HepG2 (cell line): ENCODE measurements around the gene RPL23. TPM values are rescaled to one million over a fixed set of nuclear protein-coding genes. Genes with fewer than 3 reads are reported as not detected.

Experiments
- AKAP8 ChIP-seq: sonication (generic); formaldehyde crosslinking; IDR thresholded peaks from 2 replicates; pipeline ENCODE4 v1.5.1; 2020; ENCODE audit warnings: mild to moderate bottlenecking, missing genetic modification reagents
- EP300 ChIP-seq, 3 experiments: sonication (generic) in 1 of 3; formaldehyde crosslinking in 1 of 3; IDR thresholded peaks; 2 replicates each; pipeline versions ENCODE4 v1.5.1 to v1.6.1; 2011 to 2020; ENCODE audit warnings: low read depth in 2 of 3, low read length in 2 of 3, borderline replicate concordance in 1 of 3, improper control_type of control experiment in 1 of 3, mild to moderate bottlenecking in 1 of 3, missing genetic modification reagents in 1 of 3, moderate library complexity in 1 of 3
- HMGA1 ChIP-seq: sonication (generic); formaldehyde crosslinking; conservative IDR thresholded peaks from 2 replicates; pipeline ENCODE4 v1.4.0; 2020; ENCODE audit warnings: missing genetic modification reagents
- HNRNPH1 ChIP-seq: fragments of 200-400 bp; formaldehyde crosslinking; optimal IDR thresholded peaks from 2 replicates; pipeline ENCODE3; 2017; ENCODE audit warnings: mild to moderate bottlenecking, low read depth, low read length
- ZBTB1 ChIP-seq: sonication (generic); formaldehyde crosslinking; IDR thresholded peaks from 2 replicates; pipeline ENCODE4 v1.4.0; 2020; ENCODE audit warnings: missing genetic modification reagents, borderline replicate concordance
- ZNF639 ChIP-seq: conservative IDR thresholded peaks from 2 replicates; pipeline ENCODE4 v1.6.1; 2018; ENCODE audit warnings: missing genetic modification reagents
- ZNF83 ChIP-seq: sonication (generic); formaldehyde crosslinking; IDR thresholded peaks from 2 replicates; pipeline ENCODE4 v1.4.0; 2020; ENCODE audit warnings: missing genetic modification reagents, mild to moderate bottlenecking, borderline replicate concordance
- ZNF841 ChIP-seq: sonication (generic); formaldehyde crosslinking; IDR thresholded peaks from 2 replicates; pipeline ENCODE4 v1.8.1; 2023; ENCODE audit warnings: missing genetic modification reagents, borderline replicate concordance
- polyA plus RNA-seq, 8 experiments: library from polyadenylated mRNA; depleted of rRNA in 3 of 8; stranded (reverse) in 7 of 8; unstranded in 1 of 8; fragments of >200 nt; fragmentation: Illumina TruSeq in 4 of 8; extraction: Trizol in 4 of 8; gene quantifications; 2 replicates each; pipeline versions ENCODE4 v1.2.1 to v1.2.3, GENCODE V29; 2011 to 2016; ENCODE audit warnings: low read depth in 4 of 8, missing spikeins in 1 of 8, mixed read lengths in 1 of 8; ENCODE audit not compliant: insufficient read depth in 1 of 8
- total RNA-seq, 5 experiments: library from RNA; depleted of rRNA; stranded (reverse); fragments of >200 nt; fragmentation: Illumina TruSeq; extraction: Trizol; gene quantifications; 2 replicates each; pipeline ENCODE4 v1.2.3, GENCODE V29; 2016; ENCODE audit warnings: low read depth in 1 of 5
- TF ChIP-seq, protein P1 (sequence below): sonication (generic); formaldehyde crosslinking; IDR thresholded peaks from 2 replicates; pipeline ENCODE4 v1.5.1; 2020; ENCODE audit warnings: missing genetic modification reagents, mild to moderate bottlenecking, borderline replicate concordance
- TF ChIP-seq, protein P2 (sequence below), 2 experiments: fragments of 450-650 bp in 1 of 2; sonication (generic) in 1 of 2; formaldehyde crosslinking in 1 of 2; IDR thresholded peaks; 2 replicates each; pipeline versions ENCODE4 v1.6.1 to v1.8.0; 2016 to 2022; ENCODE audit warnings: antibody characterized with exemption in 1 of 2, mild to moderate bottlenecking in 1 of 2, missing genetic modification reagents in 1 of 2
- TF ChIP-seq, protein P3 (sequence below): fragments of 450-650 bp; IDR thresholded peaks from 2 replicates; pipeline ENCODE4 v1.6.1; 2016
- TF ChIP-seq, protein P4 (sequence below): sonication (generic); formaldehyde crosslinking; IDR thresholded peaks from 2 replicates; pipeline ENCODE4 v1.4.0; 2020; ENCODE audit warnings: mild to moderate bottlenecking, missing genetic modification reagents

RPL23 gene
- total and polyA plus RNA-seq, 2 of the 13 experiments (the other 11 are each of a cell fraction or from before 2014, with no cell fraction given) = 2,790 to 4,860 TPM

DNA sequence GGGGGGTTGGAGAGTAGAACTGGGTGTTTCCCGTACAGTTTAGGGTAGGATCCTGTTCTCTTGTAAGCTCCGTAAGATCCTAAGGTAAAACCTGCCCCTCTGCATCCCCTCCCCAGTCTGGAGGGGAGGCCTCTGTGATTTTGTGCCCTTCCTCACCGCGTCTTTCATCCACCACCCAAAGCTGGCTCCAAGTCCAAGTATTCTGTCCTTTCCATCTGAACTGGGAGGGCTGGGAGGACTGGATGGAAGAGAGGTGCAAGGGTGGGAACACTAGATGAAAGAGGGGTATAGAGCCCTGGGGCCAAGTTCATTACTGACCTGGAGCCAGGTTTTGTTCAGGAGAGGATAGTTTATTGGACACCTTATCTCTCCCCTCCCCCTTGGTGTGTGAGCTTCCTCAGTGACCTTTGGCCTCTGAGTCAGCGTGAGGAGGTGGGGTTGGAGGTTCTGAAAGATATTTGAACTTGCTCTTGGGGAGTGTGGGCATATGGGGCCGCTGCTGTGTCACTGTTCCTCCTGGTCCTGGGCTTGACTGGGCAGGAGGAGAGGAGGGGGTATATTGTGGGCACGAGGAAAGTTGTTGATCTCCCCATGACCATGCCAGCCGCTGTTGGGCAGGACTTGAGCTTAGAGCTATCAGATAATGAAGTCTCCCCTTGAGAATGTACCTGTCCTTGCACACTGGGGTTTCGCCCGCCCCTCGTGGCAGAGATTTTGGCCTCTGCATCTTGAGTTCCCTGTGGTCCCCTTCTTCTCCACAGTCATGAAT, 17.9 kb upstream of the RPL23 start (continued):
- TF ChIP-seq ZNF639 (0 out of 2 replicates have a peak, but pooled peaks have one; percentile 53), EP300 (IDR thresholded peaks at IDR 0.05; ENCODE audit: low read depth in 2 of 2, low read length in 2 of 2) (peak; percentile 84 to 89), EP300 (CRISPR knock-in tag; IDR thresholded peaks at IDR 0.05; ENCODE audit: borderline replicate concordance) (peak; percentile 82; the same call in 1 of the 2 replicates), ZNF841 (no peak), ZNF83 (CRISPR knock-in tag) (no peak), HNRNPH1 (no peak), HMGA1 (CRISPR knock-in tag) (no peak), ZBTB1 (CRISPR knock-in tag) (no peak), AKAP8 (CRISPR knock-in tag) (peak; percentile 81)
- TF ChIP-seq, protein P1, sequence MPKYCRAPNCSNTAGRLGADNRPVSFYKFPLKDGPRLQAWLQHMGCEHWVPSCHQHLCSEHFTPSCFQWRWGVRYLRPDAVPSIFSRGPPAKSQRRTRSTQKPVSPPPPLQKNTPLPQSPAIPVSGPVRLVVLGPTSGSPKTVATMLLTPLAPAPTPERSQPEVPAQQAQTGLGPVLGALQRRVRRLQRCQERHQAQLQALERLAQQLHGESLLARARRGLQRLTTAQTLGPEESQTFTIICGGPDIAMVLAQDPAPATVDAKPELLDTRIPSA (CRISPR knock-in tag) = no peak; the same call in 1 of the 2 replicates
- TF ChIP-seq, protein P2, sequence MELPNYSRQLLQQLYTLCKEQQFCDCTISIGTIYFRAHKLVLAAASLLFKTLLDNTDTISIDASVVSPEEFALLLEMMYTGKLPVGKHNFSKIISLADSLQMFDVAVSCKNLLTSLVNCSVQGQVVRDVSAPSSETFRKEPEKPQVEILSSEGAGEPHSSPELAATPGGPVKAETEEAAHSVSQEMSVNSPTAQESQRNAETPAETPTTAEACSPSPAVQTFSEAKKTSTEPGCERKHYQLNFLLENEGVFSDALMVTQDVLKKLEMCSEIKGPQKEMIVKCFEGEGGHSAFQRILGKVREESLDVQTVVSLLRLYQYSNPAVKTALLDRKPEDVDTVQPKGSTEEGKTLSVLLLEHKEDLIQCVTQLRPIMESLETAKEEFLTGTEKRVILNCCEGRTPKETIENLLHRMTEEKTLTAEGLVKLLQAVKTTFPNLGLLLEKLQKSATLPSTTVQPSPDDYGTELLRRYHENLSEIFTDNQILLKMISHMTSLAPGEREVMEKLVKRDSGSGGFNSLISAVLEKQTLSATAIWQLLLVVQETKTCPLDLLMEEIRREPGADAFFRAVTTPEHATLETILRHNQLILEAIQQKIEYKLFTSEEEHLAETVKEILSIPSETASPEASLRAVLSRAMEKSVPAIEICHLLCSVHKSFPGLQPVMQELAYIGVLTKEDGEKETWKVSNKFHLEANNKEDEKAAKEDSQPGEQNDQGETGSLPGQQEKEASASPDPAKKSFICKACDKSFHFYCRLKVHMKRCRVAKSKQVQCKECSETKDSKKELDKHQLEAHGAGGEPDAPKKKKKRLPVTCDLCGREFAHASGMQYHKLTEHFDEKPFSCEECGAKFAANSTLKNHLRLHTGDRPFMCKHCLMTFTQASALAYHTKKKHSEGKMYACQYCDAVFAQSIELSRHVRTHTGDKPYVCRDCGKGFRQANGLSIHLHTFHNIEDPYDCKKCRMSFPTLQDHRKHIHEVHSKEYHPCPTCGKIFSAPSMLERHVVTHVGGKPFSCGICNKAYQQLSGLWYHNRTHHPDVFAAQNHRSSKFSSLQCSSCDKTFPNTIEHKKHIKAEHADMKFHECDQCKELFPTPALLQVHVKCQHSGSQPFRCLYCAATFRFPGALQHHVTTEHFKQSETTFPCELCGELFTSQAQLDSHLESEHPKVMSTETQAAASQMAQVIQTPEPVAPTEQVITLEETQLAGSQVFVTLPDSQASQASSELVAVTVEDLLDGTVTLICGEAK (IDR thresholded peaks at IDR 0.05) = no peak
- TF ChIP-seq, protein P2 (CRISPR knock-in tag; IDR thresholded peaks at IDR 0.05) = peak; percentile 9; the same call in 1 of the 2 replicates
- TF ChIP-seq, protein P3, sequence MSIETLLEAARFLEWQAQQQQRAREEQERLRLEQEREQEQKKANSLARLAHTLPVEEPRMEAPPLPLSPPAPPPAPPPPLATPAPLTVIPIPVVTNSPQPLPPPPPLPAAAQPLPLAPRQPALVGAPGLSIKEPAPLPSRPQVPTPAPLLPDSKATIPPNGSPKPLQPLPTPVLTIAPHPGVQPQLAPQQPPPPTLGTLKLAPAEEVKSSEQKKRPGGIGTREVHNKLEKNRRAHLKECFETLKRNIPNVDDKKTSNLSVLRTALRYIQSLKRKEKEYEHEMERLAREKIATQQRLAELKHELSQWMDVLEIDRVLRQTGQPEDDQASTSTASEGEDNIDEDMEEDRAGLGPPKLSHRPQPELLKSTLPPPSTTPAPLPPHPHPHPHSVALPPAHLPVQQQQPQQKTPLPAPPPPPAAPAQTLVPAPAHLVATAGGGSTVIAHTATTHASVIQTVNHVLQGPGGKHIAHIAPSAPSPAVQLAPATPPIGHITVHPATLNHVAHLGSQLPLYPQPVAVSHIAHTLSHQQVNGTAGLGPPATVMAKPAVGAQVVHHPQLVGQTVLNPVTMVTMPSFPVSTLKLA = 0 out of 2 replicates have a peak, but pooled peaks have one; percentile 21
- TF ChIP-seq, protein P4, sequence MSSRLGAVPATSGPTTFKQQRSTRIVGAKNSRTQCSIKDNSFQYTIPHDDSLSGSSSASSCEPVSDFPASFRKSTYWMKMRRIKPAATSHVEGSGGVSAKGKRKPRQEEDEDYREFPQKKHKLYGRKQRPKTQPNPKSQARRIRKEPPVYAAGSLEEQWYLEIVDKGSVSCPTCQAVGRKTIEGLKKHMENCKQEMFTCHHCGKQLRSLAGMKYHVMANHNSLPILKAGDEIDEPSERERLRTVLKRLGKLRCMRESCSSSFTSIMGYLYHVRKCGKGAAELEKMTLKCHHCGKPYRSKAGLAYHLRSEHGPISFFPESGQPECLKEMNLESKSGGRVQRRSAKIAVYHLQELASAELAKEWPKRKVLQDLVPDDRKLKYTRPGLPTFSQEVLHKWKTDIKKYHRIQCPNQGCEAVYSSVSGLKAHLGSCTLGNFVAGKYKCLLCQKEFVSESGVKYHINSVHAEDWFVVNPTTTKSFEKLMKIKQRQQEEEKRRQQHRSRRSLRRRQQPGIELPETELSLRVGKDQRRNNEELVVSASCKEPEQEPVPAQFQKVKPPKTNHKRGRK = no peak
